ENCODE data around the gene P4HTM.

DNA sequence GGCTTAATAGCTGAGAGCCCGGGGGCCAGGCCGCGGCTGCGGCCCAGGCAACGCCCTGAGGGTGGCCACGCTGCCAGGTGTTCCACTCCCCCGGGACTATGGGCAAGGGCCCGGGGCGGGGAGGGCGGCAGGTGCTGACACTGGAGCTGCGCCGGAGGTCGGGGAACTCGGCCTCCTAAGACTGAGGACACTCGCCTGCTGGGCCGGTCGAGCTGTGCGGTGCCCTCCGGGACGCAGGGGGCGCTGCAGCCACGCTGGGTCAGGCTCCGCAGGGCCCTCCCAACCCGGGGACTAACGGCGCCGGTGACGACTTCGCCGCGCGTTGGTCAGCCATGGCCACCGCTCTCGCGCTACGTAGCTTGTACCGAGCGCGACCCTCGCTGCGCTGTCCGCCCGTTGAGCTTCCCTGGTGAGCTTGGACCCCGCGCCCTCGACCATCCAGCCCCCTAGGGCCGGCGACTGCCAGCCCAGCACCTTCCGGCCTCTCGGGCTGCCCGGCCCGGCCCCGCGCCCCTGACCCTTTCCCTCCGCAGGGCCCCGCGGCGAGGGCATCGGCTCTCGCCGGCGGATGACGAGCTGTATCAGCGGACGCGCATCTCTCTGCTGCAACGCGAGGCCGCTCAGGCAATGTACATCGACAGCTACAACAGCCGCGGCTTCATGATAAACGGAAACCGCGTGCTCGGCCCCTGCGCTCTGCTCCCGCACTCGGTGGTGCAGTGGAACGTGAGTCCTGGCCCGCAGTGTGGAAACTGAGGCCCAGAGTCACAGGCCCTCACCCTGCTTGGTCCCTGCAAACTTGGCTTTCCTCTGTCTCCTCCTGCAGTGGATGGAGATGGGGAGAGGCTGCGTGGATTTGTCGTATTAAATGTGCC is 32.0 kb downstream of the P4HTM start, which contains the start of gene NDUFAF3:
- no peak for TF ChIP-seq EZH2 (IDR thresholded peaks at IDR 0.05; ENCODE audit: borderline replicate concordance, insufficient read depth, low read depth, low read length, poor library complexity, severe bottlenecking)
- TF ChIP-seq, protein P1, sequence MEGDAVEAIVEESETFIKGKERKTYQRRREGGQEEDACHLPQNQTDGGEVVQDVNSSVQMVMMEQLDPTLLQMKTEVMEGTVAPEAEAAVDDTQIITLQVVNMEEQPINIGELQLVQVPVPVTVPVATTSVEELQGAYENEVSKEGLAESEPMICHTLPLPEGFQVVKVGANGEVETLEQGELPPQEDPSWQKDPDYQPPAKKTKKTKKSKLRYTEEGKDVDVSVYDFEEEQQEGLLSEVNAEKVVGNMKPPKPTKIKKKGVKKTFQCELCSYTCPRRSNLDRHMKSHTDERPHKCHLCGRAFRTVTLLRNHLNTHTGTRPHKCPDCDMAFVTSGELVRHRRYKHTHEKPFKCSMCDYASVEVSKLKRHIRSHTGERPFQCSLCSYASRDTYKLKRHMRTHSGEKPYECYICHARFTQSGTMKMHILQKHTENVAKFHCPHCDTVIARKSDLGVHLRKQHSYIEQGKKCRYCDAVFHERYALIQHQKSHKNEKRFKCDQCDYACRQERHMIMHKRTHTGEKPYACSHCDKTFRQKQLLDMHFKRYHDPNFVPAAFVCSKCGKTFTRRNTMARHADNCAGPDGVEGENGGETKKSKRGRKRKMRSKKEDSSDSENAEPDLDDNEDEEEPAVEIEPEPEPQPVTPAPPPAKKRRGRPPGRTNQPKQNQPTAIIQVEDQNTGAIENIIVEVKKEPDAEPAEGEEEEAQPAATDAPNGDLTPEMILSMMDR (IDR thresholded peaks at IDR 0.05), result peak; percentile 95

Data from B cell (primary cell).